ENCODE measurements around the gene CALHM5. TPM values are rescaled to one million over a fixed set of nuclear protein-coding genes. Genes with fewer than 3 reads are reported as not detected.

CALHM5 gene
- total RNA-seq, 1 donor from 2014 or later, result 0.33 TPM

DNA sequence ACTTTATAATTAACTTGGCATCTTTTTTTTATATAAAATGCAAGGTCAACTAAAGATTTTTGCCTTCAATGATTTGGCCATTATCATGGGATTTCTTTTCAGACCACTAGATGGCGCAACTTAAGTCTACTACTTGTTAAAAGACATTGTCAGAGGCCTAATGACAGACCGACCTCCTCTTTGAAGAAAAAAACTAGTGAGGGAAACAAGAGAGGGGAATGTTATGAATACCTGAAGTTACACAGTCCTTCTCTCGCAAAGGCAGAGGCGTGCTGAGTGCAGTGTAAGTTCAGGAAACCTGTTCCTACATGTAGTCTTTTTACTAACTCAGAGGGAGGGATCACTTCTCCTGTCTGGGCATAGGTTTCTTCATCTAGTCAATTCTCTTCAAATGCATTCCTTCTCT, 24.8 kb downstream of the CALHM5 start:
- Mint-ChIP-seq H3K4me1 (peaks cover 16% of the 10 kb centered on the region), H3K27me3 (ENCODE audit: low read depth) (peaks cover 19% of the 10 kb centered on the region), H3K27ac (ENCODE audit: unreplicated experiment) (no peak overlapping the region), H3K4me3 (no peak overlapping the region), H3K36me3 (ENCODE audit: low read depth) (no peaks in the 10 kb centered on the region), H3K9me3 (no peaks in the 10 kb centered on the region)
- DNase-seq (ENCODE audit: low read depth, low spot score), result peak; percentile 30
- peak; percentile 88 for TF ChIP-seq CTCF (conservative IDR thresholded peaks at IDR 0.05)

DNA sequence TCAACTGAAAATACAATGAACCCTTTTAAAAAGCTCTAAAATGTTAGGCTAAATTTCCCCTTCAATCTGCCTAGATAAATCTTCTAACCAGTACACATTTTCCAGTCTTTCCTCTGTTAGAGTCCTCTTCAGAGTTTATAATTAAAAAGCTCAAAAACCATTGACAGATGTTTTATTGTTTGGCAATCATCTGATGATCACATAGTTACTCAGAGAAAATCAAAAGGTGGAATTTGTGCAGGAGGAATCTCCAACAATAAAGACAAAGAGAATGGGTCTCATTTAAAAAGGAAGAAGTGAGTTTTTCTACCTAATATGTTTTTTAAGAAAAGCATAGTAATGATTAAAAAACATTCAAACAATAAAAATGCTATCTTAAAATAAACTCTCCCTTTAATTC, 31.0 kb downstream of the CALHM5 start:
- no peak for TF ChIP-seq CTCF (conservative IDR thresholded peaks at IDR 0.05)

GRCh38 chr6:116543149-116543548, 31.7 kb downstream of the CALHM5 start:
- no peaks in the 10 kb centered on the region for H3K9me3 Mint-ChIP-seq
- H3K36me3 Mint-ChIP-seq (ENCODE audit: low read depth), result no peaks in the 10 kb centered on the region
- H3K27ac Mint-ChIP-seq (ENCODE audit: unreplicated experiment), result no peak overlapping the region
- no peaks in the 10 kb centered on the region for H3K4me1 Mint-ChIP-seq
- H3K27me3 Mint-ChIP-seq (ENCODE audit: low read depth), result peaks cover 7% of the 10 kb centered on the region
- no peak for TF ChIP-seq CTCF (conservative IDR thresholded peaks at IDR 0.05)
- DNase-seq (ENCODE audit: low read depth, low spot score), result no peak
- H3K4me3 Mint-ChIP-seq, result no peak overlapping the region

More for the DNA sequence above, 31.0 kb downstream of the CALHM5 start:
- H3K36me3 Mint-ChIP-seq (ENCODE audit: low read depth), result no peaks in the 10 kb centered on the region
- peaks cover 4% of the 10 kb centered on the region for H3K27me3 Mint-ChIP-seq (ENCODE audit: low read depth)
- DNase-seq (ENCODE audit: low read depth, low spot score), result no peak
- H3K27ac Mint-ChIP-seq (ENCODE audit: unreplicated experiment), result no peak overlapping the region
- no peaks in the 10 kb centered on the region for H3K4me1 Mint-ChIP-seq
- H3K4me3 Mint-ChIP-seq, result no peak overlapping the region
- no peaks in the 10 kb centered on the region for H3K9me3 Mint-ChIP-seq

GRCh38 chr6:116545651-116546050, 34.2 kb downstream of the CALHM5 start, which contains the start of gene TRAPPC3L:
TSS of gene TRAPPC3L (minus strand) at chr6:116545684. CDS start at chr6:116545514, 170 bp downstream.
- H3K9me3 Mint-ChIP-seq, result no peaks in the 10 kb centered on the region
- no peak within 1 kb of the TSS for H3K27ac Mint-ChIP-seq (ENCODE audit: unreplicated experiment)
- peaks cover under 1% of the 10 kb centered on the region for H3K4me1 Mint-ChIP-seq
- TF ChIP-seq CTCF (conservative IDR thresholded peaks at IDR 0.05), result no peak
- peaks cover 6% of the 10 kb centered on the region for H3K27me3 Mint-ChIP-seq (ENCODE audit: low read depth)
- H3K4me3 Mint-ChIP-seq, result no peak within 1 kb of the TSS
- no peak for DNase-seq (ENCODE audit: low read depth, low spot score)
- no peaks in the 10 kb centered on the region for H3K36me3 Mint-ChIP-seq (ENCODE audit: low read depth)

- no peaks in the 10 kb centered on the region for H3K9me3 Mint-ChIP-seq
- H3K4me1 Mint-ChIP-seq, result peaks cover 6% of the 10 kb centered on the region
- no peaks in the 10 kb centered on the region for H3K36me3 Mint-ChIP-seq (ENCODE audit: low read depth)
- H3K27ac Mint-ChIP-seq (ENCODE audit: unreplicated experiment), result no peak overlapping the region
- peaks cover 7% of the 10 kb centered on the region for H3K27me3 Mint-ChIP-seq (ENCODE audit: low read depth)
- H3K4me3 Mint-ChIP-seq, result no peak overlapping the region
- TF ChIP-seq CTCF (conservative IDR thresholded peaks at IDR 0.05), result no peak
- DNase-seq (ENCODE audit: low read depth, low spot score), result no peak
These were observed 35.9 kb downstream of the CALHM5 start for GRCh38 chr6:116547358-116547757.

- Mint-ChIP-seq H3K27ac (ENCODE audit: unreplicated experiment) (no peak overlapping the region), H3K36me3 (ENCODE audit: low read depth) (no peaks in the 10 kb centered on the region)
These were observed 39.4 kb downstream of the CALHM5 start for GRCh38 chr6:116550796-116551195.

More at GRCh38 chr6:116550796-116551195, 39.4 kb downstream of the CALHM5 start:
- no peak for TF ChIP-seq CTCF (conservative IDR thresholded peaks at IDR 0.05)
- peaks cover 12% of the 10 kb centered on the region for H3K27me3 Mint-ChIP-seq (ENCODE audit: low read depth)
- peaks cover 6% of the 10 kb centered on the region for H3K4me1 Mint-ChIP-seq
- no peak overlapping the region for H3K4me3 Mint-ChIP-seq
- no peak for DNase-seq (ENCODE audit: low read depth, low spot score)
- no peaks in the 10 kb centered on the region for H3K9me3 Mint-ChIP-seq

Measured in neural crest cell (in vitro differentiated cells).